Tibial nerve (tissue), 4 donors: Measurements from ENCODE around the gene LHFPL3. TPM values are rescaled to one million over a fixed set of nuclear protein-coding genes. Genes with fewer than 3 reads are reported as not detected.
"Not testable (repeated sequence)": the region's sequence is repeated elsewhere in the genome, so short reads cannot be mapped to it uniquely, and the experiment has no call there.

Experiments
- DNase-seq, 2 donors: peaks; one replicate each; pipeline ENCODE4 v3.0.0-alpha.2; 2019; ENCODE audit warnings: low spot score in 2 of 2
- H3K27ac ChIP-seq, 4 donors: fragments of 200-600 bp; sonication (generic) in 3 of 4; one replicate each; pipeline ENCODE4 v1.5.1; 2017 to 2019; ENCODE audit warnings: mild to moderate bottlenecking in 1 of 4
- H3K27me3 ChIP-seq, 2 donors: fragments of 200-600 bp; sonication (generic) in 1 of 2; one replicate each; pipeline versions ENCODE4 v1.5.1 to v1.6.0; 2017 to 2019
- H3K36me3 ChIP-seq, 3 donors: fragments of 200-600 bp; sonication (generic); one replicate each; pipeline ENCODE4 v1.5.1; 2018 to 2019
- H3K4me1 ChIP-seq, 4 donors: fragments of 200-600 bp; sonication (generic) in 3 of 4; one replicate each; pipeline ENCODE4 v1.5.1; 2017 to 2019
- H3K4me3 ChIP-seq, 4 donors: fragments of 200-600 bp; sonication (generic) in 3 of 4; one replicate each; pipeline ENCODE4 v1.5.1; 2017 to 2019; ENCODE audit warnings: mild to moderate bottlenecking in 1 of 4, moderate library complexity in 1 of 4
- H3K9me3 ChIP-seq, 4 donors: fragments of 200-600 bp; sonication (generic) in 3 of 4; one replicate each; pipeline ENCODE4 v1.5.1; 2017 to 2019
- CTCF ChIP-seq, 5 experiments: fragments of 200-600 bp in 3 of 5; fragments of 450-650 bp in 2 of 5; sonication (generic) in 3 of 5; IDR thresholded peaks; one replicate each; pipeline ENCODE4 v1.5.1; 2016 to 2019; ENCODE audit warnings: antibody characterized with exemption in 5 of 5, mild to moderate bottlenecking in 3 of 5, moderate library complexity in 2 of 5
- EP300 ChIP-seq, 2 donors: sonication (generic); formaldehyde crosslinking; IDR thresholded peaks; one replicate each; pipeline ENCODE4 v1.6.1; 2017; ENCODE audit warnings: antibody characterized with exemption in 2 of 2, mild to moderate bottlenecking in 1 of 2
- POLR2A ChIP-seq, 2 donors: fragments of 450-650 bp; IDR thresholded peaks; one replicate each; pipeline ENCODE4 v1.6.1; 2017; ENCODE audit warnings: antibody characterized with exemption in 2 of 2, mild to moderate bottlenecking in 2 of 2, moderate library complexity in 2 of 2
- WGBS, 2 donors: methylation state at CpG; one replicate each; pipeline ENCODE4 v1.1.5; 2018; 5-methylcytosine and 5-hydroxymethylcytosine counted together
- total RNA-seq, 4 donors: library from RNA; depleted of rRNA; stranded (reverse); fragments of >200 nt; gene quantifications; one replicate each; pipeline ENCODE4 v1.1.0, GENCODE V29; 2016

Gene LHFPL3
- total RNA-seq, 4 donors from 2014 or later = not detected

GRCh38 chr7:104934665-104935064, 606.3 kb downstream of the LHFPL3 start:
- no peak overlapping the region for H3K4me3 ChIP-seq
- H3K36me3 ChIP-seq = no peaks in the 10 kb centered on the region
- no peak overlapping the region for H3K27ac ChIP-seq
- WGBS, 2 donors = 86 to 88% methylated on average over 7 of the region's 7 CpGs
- no peak for TF ChIP-seq CTCF (IDR thresholded peaks at IDR 0.05)
- no peak for TF ChIP-seq POLR2A (IDR thresholded peaks at IDR 0.05)
- no peak for TF ChIP-seq EP300 (IDR thresholded peaks at IDR 0.05)
- DNase-seq = no peak
- H3K27me3 ChIP-seq = no peaks in the 10 kb centered on the region
- no peaks in the 10 kb centered on the region for H3K9me3 ChIP-seq
- H3K4me1 ChIP-seq = peaks cover 0 to 8% (median 0%) of the 10 kb centered on the region in 4 donors

GRCh38 chr7:104935276-104935675, 606.9 kb downstream of the LHFPL3 start:
- Histone ChIP-seq H3K36me3 (no peaks in the 10 kb centered on the region), H3K9me3 (no peaks in the 10 kb centered on the region), H3K4me3 (no peak overlapping the region), H3K4me1 (peaks cover 0 to 8% (median 0%) of the 10 kb centered on the region in 4 donors), H3K27ac (no peak overlapping the region), H3K27me3 (no peaks in the 10 kb centered on the region)
- TF ChIP-seq CTCF (IDR thresholded peaks at IDR 0.05) = no peak
- TF ChIP-seq EP300 (IDR thresholded peaks at IDR 0.05) = no peak
- no peak for TF ChIP-seq POLR2A (IDR thresholded peaks at IDR 0.05)
- DNase-seq = no peak

- H3K27ac ChIP-seq = no peak overlapping the region
- no peaks in the 10 kb centered on the region for H3K27me3 ChIP-seq
- H3K9me3 ChIP-seq = no peaks in the 10 kb centered on the region
- peaks cover 0 to 1% (median 0%) of the 10 kb centered on the region in 4 donors for H3K4me1 ChIP-seq
- no peaks in the 10 kb centered on the region for H3K36me3 ChIP-seq
- no peak for DNase-seq
- 86% methylated on average over 8 of the region's 8 CpGs for WGBS, 2 donors
- TF ChIP-seq EP300 (IDR thresholded peaks at IDR 0.05) = peak in 1 of 2 donors; percentile 31
- no peak for TF ChIP-seq CTCF (IDR thresholded peaks at IDR 0.05)
- TF ChIP-seq POLR2A (IDR thresholded peaks at IDR 0.05) = no peak
- no peak overlapping the region for H3K4me3 ChIP-seq
These were observed 608.1 kb downstream of the LHFPL3 start for GRCh38 chr7:104936546-104936945.

- H3K27ac ChIP-seq, H3K9me3 ChIP-seq, H3K36me3 ChIP-seq, H3K4me3 ChIP-seq, H3K27me3 ChIP-seq, DNase-seq, H3K4me1 ChIP-seq: not testable (repeated sequence)
- WGBS, 2 donors = 95 to 99% methylated on average over 6 of the region's 6 CpGs
These were observed 609.1 kb downstream of the LHFPL3 start for GRCh38 chr7:104937489-104937888.

- Histone ChIP-seq H3K27me3 (no peaks in the 10 kb centered on the region), H3K9me3 (no peaks in the 10 kb centered on the region), H3K27ac (no peak overlapping the region), H3K4me1 (peaks cover 0 to 9% (median 5%) of the 10 kb centered on the region in 4 donors), H3K36me3 (no peaks in the 10 kb centered on the region), H3K4me3 (no peak overlapping the region)
- DNase-seq = no peak
- TF ChIP-seq CTCF (IDR thresholded peaks at IDR 0.05) = no peak
- TF ChIP-seq POLR2A (IDR thresholded peaks at IDR 0.05) = no peak
- TF ChIP-seq EP300 (IDR thresholded peaks at IDR 0.05) = no peak
- WGBS, 2 donors = 95 to 100% methylated on average over 1 of the region's 1 CpG
These were observed 610.5 kb downstream of the LHFPL3 start for GRCh38 chr7:104938741-104939390.
